Right atrium auricular region (tissue), 2 donors: Measurements from ENCODE around the gene COQ8A. TPM values are rescaled to one million over a fixed set of nuclear protein-coding genes. Genes with fewer than 3 reads are reported as not detected.

Experiments used
- DNase-seq: peaks from one replicate; pipeline ENCODE4 v3.0.0-alpha.2; 2019; ENCODE audit warnings: low spot score
- H3K27ac ChIP-seq, 2 donors: fragments of 200-600 bp; sonication (generic); 1 replicate in 1 of 2; 2 replicates in 1 of 2; pipeline ENCODE4 v1.5.1; 2016 to 2019
- H3K27me3 ChIP-seq, 2 donors: fragments of 200-600 bp; sonication (generic); one replicate each; pipeline versions ENCODE4 v1.5.1 to v1.6.0; 2017 to 2019
- H3K36me3 ChIP-seq: fragments of 200-600 bp; sonication (generic); one replicate; pipeline ENCODE4 v1.5.1; 2016
- H3K4me1 ChIP-seq, 2 donors: fragments of 200-600 bp; sonication (generic); one replicate each; pipeline versions ENCODE4 v1.5.1 to v1.6.0; 2017 to 2019
- H3K4me3 ChIP-seq, 2 donors: fragments of 200-600 bp; sonication (generic); 1 replicate in 1 of 2; 2 replicates in 1 of 2; pipeline ENCODE4 v1.5.1; 2017 to 2019; ENCODE audit warnings: mild to moderate bottlenecking in 1 of 2, moderate library complexity in 1 of 2
- H3K9me3 ChIP-seq, 2 donors: fragments of 200-600 bp; sonication (generic); one replicate each; pipeline ENCODE4 v1.5.1; 2019
- total RNA-seq, 2 donors: library from RNA; depleted of rRNA; stranded (reverse); fragments of >200 nt; gene quantifications; one replicate each; pipeline ENCODE4 v1.1.0, GENCODE V29; 2016
- TF ChIP-seq, protein P1 (sequence below), 2 donors: fragments of 200-600 bp; sonication (generic); IDR thresholded peaks; one replicate each; pipeline ENCODE4 v1.5.1; 2019; ENCODE audit warnings: antibody characterized with exemption in 2 of 2

Gene COQ8A
- total RNA-seq, 2 donors from 2014 or later: 158 to 253 TPM

DNA sequence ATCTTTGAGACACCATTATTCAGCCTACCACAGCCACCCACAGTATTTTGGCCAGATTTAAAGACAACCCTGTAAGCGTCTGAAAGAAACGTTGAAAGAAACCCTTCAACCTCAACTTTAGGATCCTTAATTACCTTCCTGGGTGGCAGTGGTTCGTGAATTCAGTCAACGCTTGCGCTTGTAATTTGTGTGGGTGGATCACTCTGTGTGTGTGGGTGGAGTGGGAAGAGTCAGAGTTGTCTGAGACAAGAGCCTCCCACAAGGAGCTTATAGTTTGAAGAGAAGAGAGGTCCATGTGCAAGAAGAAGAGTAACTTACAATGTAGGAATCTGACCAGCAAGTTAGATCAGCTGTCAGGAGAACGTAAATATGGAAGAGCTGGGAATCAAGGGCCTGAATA, 8.4 kb downstream of the COQ8A start:
- peak; percentile 21 for DNase-seq
- Histone ChIP-seq H3K27me3 (no peaks in the 10 kb centered on the region), H3K4me3 (no peak overlapping the region), H3K27ac (no peak overlapping the region), H3K36me3 (no peaks in the 10 kb centered on the region), H3K4me1 (peaks cover 0 to 54% of the 10 kb centered on the region in 2 donors), H3K9me3 (peaks cover 0 to 5% of the 10 kb centered on the region in 2 donors)
- TF ChIP-seq, protein P1, sequence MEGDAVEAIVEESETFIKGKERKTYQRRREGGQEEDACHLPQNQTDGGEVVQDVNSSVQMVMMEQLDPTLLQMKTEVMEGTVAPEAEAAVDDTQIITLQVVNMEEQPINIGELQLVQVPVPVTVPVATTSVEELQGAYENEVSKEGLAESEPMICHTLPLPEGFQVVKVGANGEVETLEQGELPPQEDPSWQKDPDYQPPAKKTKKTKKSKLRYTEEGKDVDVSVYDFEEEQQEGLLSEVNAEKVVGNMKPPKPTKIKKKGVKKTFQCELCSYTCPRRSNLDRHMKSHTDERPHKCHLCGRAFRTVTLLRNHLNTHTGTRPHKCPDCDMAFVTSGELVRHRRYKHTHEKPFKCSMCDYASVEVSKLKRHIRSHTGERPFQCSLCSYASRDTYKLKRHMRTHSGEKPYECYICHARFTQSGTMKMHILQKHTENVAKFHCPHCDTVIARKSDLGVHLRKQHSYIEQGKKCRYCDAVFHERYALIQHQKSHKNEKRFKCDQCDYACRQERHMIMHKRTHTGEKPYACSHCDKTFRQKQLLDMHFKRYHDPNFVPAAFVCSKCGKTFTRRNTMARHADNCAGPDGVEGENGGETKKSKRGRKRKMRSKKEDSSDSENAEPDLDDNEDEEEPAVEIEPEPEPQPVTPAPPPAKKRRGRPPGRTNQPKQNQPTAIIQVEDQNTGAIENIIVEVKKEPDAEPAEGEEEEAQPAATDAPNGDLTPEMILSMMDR (IDR thresholded peaks at IDR 0.05): no peak

DNA sequence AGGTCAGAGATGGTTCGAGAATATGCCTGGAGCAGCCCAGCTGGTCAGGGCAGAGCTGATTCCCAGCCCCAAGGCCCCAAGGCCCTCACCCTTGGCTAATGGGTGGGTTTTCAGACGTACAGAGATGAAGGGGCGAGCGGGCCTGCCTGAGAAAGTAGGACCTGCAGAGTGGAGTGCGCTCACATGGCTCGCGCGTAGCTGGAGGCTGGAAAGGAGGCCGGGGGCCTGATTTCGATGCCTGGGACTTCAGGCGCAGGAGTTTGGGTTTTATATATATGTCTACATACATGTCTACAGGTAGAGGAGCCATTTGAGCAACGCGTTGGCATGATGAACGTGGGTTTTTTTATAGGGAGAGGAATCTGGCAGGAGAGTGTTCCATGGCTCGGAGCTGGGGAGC, 8.9 kb downstream of the COQ8A start:
- Histone ChIP-seq H3K36me3 (no peaks in the 10 kb centered on the region), H3K9me3 (peaks cover 0 to 5% of the 10 kb centered on the region in 2 donors), H3K27ac (no peak overlapping the region), H3K4me3 (no peak overlapping the region), H3K27me3 (no peaks in the 10 kb centered on the region), H3K4me1 (peaks cover 0 to 53% of the 10 kb centered on the region in 2 donors)
- DNase-seq: peak; percentile 43
- TF ChIP-seq, protein P1 (IDR thresholded peaks at IDR 0.05): no peak

DNA sequence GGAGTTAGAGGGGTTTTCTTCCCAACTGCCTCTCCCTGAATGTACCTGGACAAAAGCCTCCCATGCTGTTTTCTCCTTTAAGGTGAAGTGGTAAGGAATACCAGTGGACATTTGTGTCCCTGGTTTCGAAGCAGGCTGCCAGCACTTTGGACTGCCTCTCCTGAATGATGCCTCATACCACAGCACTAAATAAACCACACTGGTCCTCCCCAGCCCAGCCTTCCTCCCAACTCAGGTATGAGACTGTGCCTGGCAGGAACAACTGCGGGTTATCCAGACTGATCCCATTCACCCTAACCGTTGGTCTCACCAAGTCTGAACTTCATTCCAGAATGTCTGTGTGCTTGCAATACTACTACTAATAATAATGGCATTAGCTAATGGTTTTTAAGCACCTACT, 9.3 kb downstream of the COQ8A start:
- H3K9me3 ChIP-seq: peaks cover 0 to 5% of the 10 kb centered on the region in 2 donors
- peaks cover 0 to 53% of the 10 kb centered on the region in 2 donors for H3K4me1 ChIP-seq
- H3K36me3 ChIP-seq: no peaks in the 10 kb centered on the region
- no peak overlapping the region for H3K27ac ChIP-seq
- peak; percentile 38 for DNase-seq
- H3K27me3 ChIP-seq: no peaks in the 10 kb centered on the region
- no peak overlapping the region for H3K4me3 ChIP-seq
- TF ChIP-seq, protein P1 (IDR thresholded peaks at IDR 0.05): no peak

DNA sequence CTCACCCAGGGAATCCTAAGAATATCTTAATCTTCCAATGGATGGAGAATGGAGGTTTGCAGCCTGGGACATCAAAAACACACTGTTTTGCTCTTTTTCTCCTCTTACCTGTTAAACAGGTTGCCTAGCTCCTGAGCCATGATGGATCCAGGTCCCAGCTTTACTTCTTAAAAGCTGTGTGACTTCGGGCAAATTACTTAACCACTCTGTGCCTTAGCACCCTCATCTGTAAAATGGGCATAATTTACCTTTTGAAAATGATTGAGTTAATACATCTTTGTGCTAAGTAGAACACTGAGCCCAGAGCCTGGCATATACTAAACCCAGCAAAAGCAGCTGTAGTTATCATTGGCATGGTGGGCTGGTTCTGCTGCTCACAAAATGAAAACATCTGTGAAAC, 10.2 kb downstream of the COQ8A start:
- Histone ChIP-seq H3K4me3 (no peak overlapping the region), H3K27ac (no peak overlapping the region), H3K4me1 (peaks cover 0 to 45% of the 10 kb centered on the region in 2 donors), H3K9me3 (peaks cover 0 to 5% of the 10 kb centered on the region in 2 donors), H3K27me3 (no peaks in the 10 kb centered on the region), H3K36me3 (no peaks in the 10 kb centered on the region)
- TF ChIP-seq, protein P1 (IDR thresholded peaks at IDR 0.05): no peak
- DNase-seq: peak; percentile 1

DNA sequence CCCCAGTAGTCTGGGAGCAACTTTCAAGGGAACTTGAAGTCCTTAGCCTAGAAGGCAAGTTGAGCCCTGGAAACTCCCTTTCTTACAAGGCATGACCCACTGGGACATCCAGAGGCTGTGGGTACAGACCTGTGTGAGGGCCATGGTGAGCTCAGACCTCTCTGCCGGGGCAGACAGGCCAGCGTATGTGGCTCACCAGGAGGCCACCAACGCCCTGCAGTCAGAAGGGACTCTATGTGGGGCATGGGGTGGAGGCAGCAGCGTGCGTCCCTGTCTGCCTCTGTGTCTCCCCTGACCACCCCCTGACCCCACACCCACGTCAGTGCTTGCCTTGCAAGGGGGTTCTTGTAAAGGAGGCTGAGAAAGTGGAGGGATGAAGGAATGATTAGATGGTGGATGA, 10.8 kb downstream of the COQ8A start:
- DNase-seq: peak; percentile 40
- Histone ChIP-seq H3K36me3 (no peaks in the 10 kb centered on the region), H3K4me3 (no peak overlapping the region), H3K4me1 (peaks cover 0 to 39% of the 10 kb centered on the region in 2 donors), H3K27ac (peak overlapping the region; percentile 15 to 58), H3K9me3 (peaks cover 0 to 5% of the 10 kb centered on the region in 2 donors), H3K27me3 (no peaks in the 10 kb centered on the region)
- TF ChIP-seq, protein P1 (IDR thresholded peaks at IDR 0.05): no peak
